HCT116 (cell line): Measurements from ENCODE around the gene RNF144B. TPM values are rescaled to one million over a fixed set of nuclear protein-coding genes. Genes with fewer than 3 reads are reported as not detected.

Experiments used
- ATAC-seq: fragments of 200-7000 bp; cut with Tn5 transposase; 2 replicates; pipeline ENCODE4 v1.9.1; 2020; ENCODE audit warnings: mild to moderate bottlenecking, moderate library complexity
- BruUV-seq: library from RNA; stranded (reverse); fragments of 400-500 nt; replicated peaks from 2 replicates; lab custom pipeline; 2021; lab: Mats Ljungman, UMichigan
- CTCF ChIA-PET: fragments of 300-600 bp; sonication (Branson Sonifier 250); formaldehyde crosslinking; loops from one replicate; lab custom pipeline; 2021; ENCODE audit warnings: antibody characterized with exemption; lab: Charles Lee
- POLR2A ChIA-PET: fragments of 300-600, 350-600 bp; sonication (Branson Sonifier 250); formaldehyde crosslinking; loops from one replicate; lab custom pipeline; 2021; ENCODE audit warnings: antibody characterized with exemption; lab: Charles Lee
- RAD21 ChIA-PET, 2 experiments: fragments of 300-600 bp; sonication (Branson Sonifier 250); formaldehyde crosslinking; loops; one replicate each; lab custom pipeline; 2023; ENCODE audit warnings: low total read pairs in 2 of 2; ENCODE audit not compliant: uncharacterized antibody in 2 of 2, unreplicated experiment in 2 of 2, low non-redundant PET in 1 of 2; lab: Charles Lee
- DNase-seq: peaks from one replicate; pipeline ENCODE4 v3.0.0-alpha.2; 2010; ENCODE audit warnings: low read depth, low spot score
- H2AFZ ChIP-seq: fragments of 200-600 bp; shearing (Covaris generic), sonication (generic); 2 replicates; pipeline ENCODE4 v1.6.1; 2017; ENCODE audit warnings: low read depth, mixed run types, mixed read lengths, antibody characterized with exemption, low read length; ENCODE audit not compliant: poor library complexity, severe bottlenecking
- H3K27ac ChIP-seq: 2 replicates; pipeline ENCODE4 v1.5.1; 2012; ENCODE audit warnings: low read depth, low read length
- H3K27me3 ChIP-seq: fragments of 200-600 bp; sonication (generic); 2 replicates; pipeline ENCODE4 v1.6.1; 2016; ENCODE audit warnings: mixed run types, low read length, mixed read lengths; ENCODE audit not compliant: insufficient read depth
- H3K36me3 ChIP-seq, 2 experiments: fragments of 200-500 bp in 1 of 2; fragments of 200-600 bp in 1 of 2; sonication (Bioruptor generic) in 1 of 2; sonication (generic) in 1 of 2; 2 replicates each; pipeline versions ENCODE4 v1.5.1 to v1.6.1; 2014 to 2016; ENCODE audit warnings: low read length in 2 of 2, inconsistent platforms in 1 of 2, mixed read lengths in 1 of 2, mixed run types in 1 of 2; ENCODE audit not compliant: insufficient read depth in 2 of 2, control insufficient read depth in 1 of 2
- H3K4me1 ChIP-seq, 2 experiments: fragments of 200-600 bp in 1 of 2; sonication (generic) in 1 of 2; 2 replicates each; pipeline versions ENCODE4 v1.5.1 to v1.6.1; 2012 to 2017; ENCODE audit warnings: low read length in 2 of 2, inconsistent platforms in 1 of 2, mild to moderate bottlenecking in 1 of 2, mixed read lengths in 1 of 2, mixed run types in 1 of 2, moderate library complexity in 1 of 2; ENCODE audit not compliant: insufficient read depth in 2 of 2, control insufficient read depth in 1 of 2
- H3K4me2 ChIP-seq: fragments of 200-600 bp; sonication (generic); 2 replicates; pipeline ENCODE4 v1.6.1; 2017; ENCODE audit warnings: mixed run types, low read length, mixed read lengths
- H3K4me3 ChIP-seq, 2 experiments: fragments of 200-600 bp in 1 of 2; sonication (generic) in 1 of 2; replicated peaks in 1 of 2; 2 replicates each; pipeline ENCODE4 v1.5.1; 2011 to 2016; ENCODE audit warnings: low read length in 2 of 2, control low read depth in 1 of 2, low read depth in 1 of 2, mild to moderate bottlenecking in 1 of 2, mixed read lengths in 1 of 2, mixed run types in 1 of 2
- H3K79me2 ChIP-seq: fragments of 200-600 bp; sonication (generic); 2 replicates; pipeline ENCODE4 v1.6.1; 2017; ENCODE audit warnings: mild to moderate bottlenecking, mixed run types, low read length, moderate library complexity, mixed read lengths; ENCODE audit not compliant: insufficient read depth
- H3K9ac ChIP-seq: fragments of 200-600 bp; sonication (generic); 2 replicates; pipeline ENCODE4 v1.6.1; 2016; ENCODE audit warnings: low read length, mixed read lengths
- H3K9me2 ChIP-seq: fragments of 200-600 bp; sonication (generic), shearing (Covaris generic); 2 replicates; pipeline ENCODE4 v1.6.1; 2017; ENCODE audit warnings: mixed run types, mild to moderate bottlenecking, moderate library complexity; ENCODE audit not compliant: insufficient read depth
- H3K9me3 ChIP-seq, 2 experiments: fragments of 200-500 bp in 1 of 2; fragments of 200-600 bp in 1 of 2; sonication (Bioruptor generic) in 1 of 2; sonication (generic) in 1 of 2; 2 replicates each; pipeline ENCODE4 v1.6.1; 2014 to 2017; ENCODE audit warnings: low read length in 2 of 2, mixed read lengths in 2 of 2, inconsistent platforms in 1 of 2, low read depth in 1 of 2, mild to moderate bottlenecking in 1 of 2, mixed run types in 1 of 2, moderate library complexity in 1 of 2; ENCODE audit not compliant: control insufficient read depth in 1 of 2, insufficient read depth in 1 of 2
- H4K20me1 ChIP-seq: fragments of 200-600 bp; sonication (generic), shearing (Covaris generic); 2 replicates; pipeline ENCODE4 v1.6.1; 2017; ENCODE audit warnings: mixed run types, mild to moderate bottlenecking, moderate library complexity; ENCODE audit not compliant: insufficient read depth
- CBX3 ChIP-seq: IDR thresholded peaks from 2 replicates; pipeline ENCODE4 v1.6.1; 2012; ENCODE audit warnings: low read depth
- CEBPB ChIP-seq: IDR thresholded peaks from 2 replicates; pipeline ENCODE4 v1.6.1; 2012; ENCODE audit warnings: low read depth
- EGR1 ChIP-seq: IDR thresholded peaks from 2 replicates; pipeline ENCODE4 v1.6.1; 2012; ENCODE audit warnings: low read depth
- ELF1 ChIP-seq: IDR thresholded peaks from 2 replicates; pipeline ENCODE4 v1.6.1; 2012; ENCODE audit warnings: low read depth, borderline replicate concordance
- EZH2 ChIP-seq: fragments of 200-600 bp; sonication (generic); IDR thresholded peaks from 2 replicates; pipeline ENCODE4 v1.6.1; 2017; ENCODE audit warnings: antibody characterized with exemption, mixed run types
- EZH2phosphoT487 ChIP-seq: fragments of 200-600 bp; IDR thresholded peaks from 2 replicates; pipeline ENCODE4 v1.6.1; 2018; ENCODE audit warnings: antibody characterized with exemption, borderline replicate concordance
- FOSL1 ChIP-seq: IDR thresholded peaks from 2 replicates; pipeline ENCODE4 v1.6.1; 2012; ENCODE audit warnings: low read depth
- JUND ChIP-seq: IDR thresholded peaks from 2 replicates; pipeline ENCODE4 v1.6.1; 2012
- POLR2A ChIP-seq: IDR thresholded peaks from 2 replicates; pipeline ENCODE4 v1.7.0; 2011; ENCODE audit warnings: borderline replicate concordance; ENCODE audit not compliant: insufficient read depth, insufficient read length; ENCODE audit errors: extremely low read depth
- POLR2AphosphoS5 ChIP-seq: IDR thresholded peaks from 2 replicates; pipeline ENCODE4 v1.6.1; 2011; ENCODE audit warnings: mild to moderate bottlenecking, low read depth, low read length, moderate library complexity
- RAD21 ChIP-seq: IDR thresholded peaks from 2 replicates; pipeline ENCODE4 v1.6.1; 2012; ENCODE audit warnings: low read depth, mild to moderate bottlenecking
- SP1 ChIP-seq: IDR thresholded peaks from 2 replicates; pipeline ENCODE4 v1.6.1; 2012; ENCODE audit warnings: low read depth
- SRF ChIP-seq: IDR thresholded peaks from 2 replicates; pipeline ENCODE4 v1.6.1; 2012; ENCODE audit warnings: low read depth
- TCF7L2 ChIP-seq: IDR thresholded peaks from 2 replicates; pipeline ENCODE4 v1.7.0; 2011; ENCODE audit warnings: borderline replicate concordance, inconsistent platforms; ENCODE audit not compliant: insufficient read depth, insufficient read length; ENCODE audit errors: extremely low read depth
- ZNF274 ChIP-seq: fragments of 200-500 bp; sonication (Bioruptor generic); IDR thresholded peaks from 2 replicates; pipeline ENCODE4 v1.6.1; 2014; ENCODE audit warnings: mild to moderate bottlenecking, low read depth, low read length, inconsistent platforms
- intact Hi-C: fragments of 100-400 bp; cut with micrococcal nuclease; formaldehyde crosslinking; loops from 2 replicates; pipeline ENCODE4 v1.10.0; 2022
- total RNA-seq: library from RNA; stranded (reverse); gene quantifications from one replicate; pipeline ENCODE4 v1.2.1, GENCODE V29; 2021; ENCODE audit not compliant: unreplicated experiment
- TF ChIP-seq, protein P1 (sequence below): IDR thresholded peaks from 2 replicates; pipeline ENCODE4 v1.6.1; 2012
- TF ChIP-seq, protein P2 (sequence below): IDR thresholded peaks from 2 replicates; pipeline ENCODE4 v1.6.1; 2012
- TF ChIP-seq, protein P3 (sequence below), 3 experiments: fragments of 200-600 bp in 1 of 3; sonication (generic) in 1 of 3; IDR thresholded peaks in 2 of 3; conservative IDR thresholded peaks in 1 of 3; 2 replicates each; pipeline ENCODE4 v1.5.1; 2012 to 2017; ENCODE audit warnings: low read depth in 2 of 3, low read length in 2 of 3, antibody characterized with exemption in 1 of 3, borderline replicate concordance in 1 of 3, control low read depth in 1 of 3, mild to moderate bottlenecking in 1 of 3, mixed read lengths in 1 of 3, mixed run types in 1 of 3, moderate library complexity in 1 of 3; ENCODE audit not compliant: insufficient read depth in 1 of 3
- TF ChIP-seq, protein P4 (sequence below): IDR thresholded peaks from 2 replicates; pipeline ENCODE4 v1.6.1; 2011; ENCODE audit warnings: mild to moderate bottlenecking, low read length, moderate library complexity; ENCODE audit not compliant: insufficient replicate concordance; ENCODE audit errors: extremely low read depth

The RNF144B gene
- total RNA-seq, 1 experiment from 2014 or later = 2.1 TPM

DNA sequence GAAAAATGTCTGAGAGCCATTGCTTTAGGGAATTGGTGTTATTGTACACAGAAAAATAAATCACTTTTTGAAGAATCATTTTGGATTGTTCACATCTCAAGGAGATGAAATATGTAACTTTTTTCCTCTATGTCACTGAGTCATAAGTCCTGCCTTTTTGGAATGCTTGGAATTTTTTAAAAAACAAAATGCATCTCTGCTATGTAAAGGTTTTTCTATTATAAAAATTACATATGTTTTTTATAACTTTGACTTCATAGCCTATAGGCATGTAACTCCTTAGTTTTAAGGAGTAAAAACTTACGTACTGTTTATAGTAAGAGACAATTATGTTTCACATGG, 8.7 kb downstream of the RNF144B start:
- H3K4me2 ChIP-seq = no peak overlapping the region
- DNase-seq = no peak

More for the DNA sequence above, 8.7 kb downstream of the RNF144B start:
- ChIA-PET CTCF (no interaction called here), POLR2A (no interaction called here), RAD21 (no interaction called here)
- no peaks in the 10 kb centered on the region for H3K9me2 ChIP-seq
- H3K79me2 ChIP-seq = no peaks in the 10 kb centered on the region
- H4K20me1 ChIP-seq = no peaks in the 10 kb centered on the region
- H2AFZ ChIP-seq = no peak overlapping the region
- no peaks in the 10 kb centered on the region for H3K36me3 ChIP-seq
- no peak overlapping the region for H3K27ac ChIP-seq
- TF ChIP-seq ZNF274 (no peak), ELF1 (no peak), EZH2phosphoT487 (no peak), POLR2A (no peak), TCF7L2 (no peak), CBX3 (no peak), SP1 (no peak), POLR2AphosphoS5 (no peak), FOSL1 (no peak), EZH2 (no peak), EGR1 (no peak), RAD21 (no peak), CEBPB (no peak), SRF (no peak), JUND (no peak)
- TF ChIP-seq, protein P1, sequence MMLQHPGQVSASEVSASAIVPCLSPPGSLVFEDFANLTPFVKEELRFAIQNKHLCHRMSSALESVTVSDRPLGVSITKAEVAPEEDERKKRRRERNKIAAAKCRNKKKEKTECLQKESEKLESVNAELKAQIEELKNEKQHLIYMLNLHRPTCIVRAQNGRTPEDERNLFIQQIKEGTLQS = no peak
- TF ChIP-seq, protein P2, sequence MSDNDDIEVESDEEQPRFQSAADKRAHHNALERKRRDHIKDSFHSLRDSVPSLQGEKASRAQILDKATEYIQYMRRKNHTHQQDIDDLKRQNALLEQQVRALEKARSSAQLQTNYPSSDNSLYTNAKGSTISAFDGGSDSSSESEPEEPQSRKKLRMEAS = no peak
- TF ChIP-seq, protein P3, sequence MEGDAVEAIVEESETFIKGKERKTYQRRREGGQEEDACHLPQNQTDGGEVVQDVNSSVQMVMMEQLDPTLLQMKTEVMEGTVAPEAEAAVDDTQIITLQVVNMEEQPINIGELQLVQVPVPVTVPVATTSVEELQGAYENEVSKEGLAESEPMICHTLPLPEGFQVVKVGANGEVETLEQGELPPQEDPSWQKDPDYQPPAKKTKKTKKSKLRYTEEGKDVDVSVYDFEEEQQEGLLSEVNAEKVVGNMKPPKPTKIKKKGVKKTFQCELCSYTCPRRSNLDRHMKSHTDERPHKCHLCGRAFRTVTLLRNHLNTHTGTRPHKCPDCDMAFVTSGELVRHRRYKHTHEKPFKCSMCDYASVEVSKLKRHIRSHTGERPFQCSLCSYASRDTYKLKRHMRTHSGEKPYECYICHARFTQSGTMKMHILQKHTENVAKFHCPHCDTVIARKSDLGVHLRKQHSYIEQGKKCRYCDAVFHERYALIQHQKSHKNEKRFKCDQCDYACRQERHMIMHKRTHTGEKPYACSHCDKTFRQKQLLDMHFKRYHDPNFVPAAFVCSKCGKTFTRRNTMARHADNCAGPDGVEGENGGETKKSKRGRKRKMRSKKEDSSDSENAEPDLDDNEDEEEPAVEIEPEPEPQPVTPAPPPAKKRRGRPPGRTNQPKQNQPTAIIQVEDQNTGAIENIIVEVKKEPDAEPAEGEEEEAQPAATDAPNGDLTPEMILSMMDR (IDR thresholded peaks at IDR 0.05 in 2 of 3, conservative IDR thresholded peaks at IDR 0.05 in 1 of 3; ENCODE audit: borderline replicate concordance in 1 of 3, insufficient read depth in 1 of 3, low read depth in 2 of 3, low read length in 2 of 3) = no peak
- TF ChIP-seq, protein P4, sequence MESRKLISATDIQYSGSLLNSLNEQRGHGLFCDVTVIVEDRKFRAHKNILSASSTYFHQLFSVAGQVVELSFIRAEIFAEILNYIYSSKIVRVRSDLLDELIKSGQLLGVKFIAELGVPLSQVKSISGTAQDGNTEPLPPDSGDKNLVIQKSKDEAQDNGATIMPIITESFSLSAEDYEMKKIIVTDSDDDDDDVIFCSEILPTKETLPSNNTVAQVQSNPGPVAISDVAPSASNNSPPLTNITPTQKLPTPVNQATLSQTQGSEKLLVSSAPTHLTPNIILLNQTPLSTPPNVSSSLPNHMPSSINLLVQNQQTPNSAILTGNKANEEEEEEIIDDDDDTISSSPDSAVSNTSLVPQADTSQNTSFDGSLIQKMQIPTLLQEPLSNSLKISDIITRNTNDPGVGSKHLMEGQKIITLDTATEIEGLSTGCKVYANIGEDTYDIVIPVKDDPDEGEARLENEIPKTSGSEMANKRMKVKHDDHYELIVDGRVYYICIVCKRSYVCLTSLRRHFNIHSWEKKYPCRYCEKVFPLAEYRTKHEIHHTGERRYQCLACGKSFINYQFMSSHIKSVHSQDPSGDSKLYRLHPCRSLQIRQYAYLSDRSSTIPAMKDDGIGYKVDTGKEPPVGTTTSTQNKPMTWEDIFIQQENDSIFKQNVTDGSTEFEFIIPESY = no peak
- H3K27me3 ChIP-seq = no peaks in the 10 kb centered on the region
- BruUV-seq = no TSS peak
- H3K9ac ChIP-seq = no peak overlapping the region
- no peaks in the 10 kb centered on the region for H3K4me1 ChIP-seq
- H3K9me3 ChIP-seq = no peaks in the 10 kb centered on the region
- H3K4me3 ChIP-seq = no peak overlapping the region
- intact Hi-C loops = no loop called here
- ATAC-seq = no peak
